AG04450 (cell line): ENCODE data around the gene OR13C8. TPM values are rescaled to one million over a fixed set of nuclear protein-coding genes. Genes with fewer than 3 reads are reported as not detected.

Experiments
- CTCF ChIA-PET: fragments of 300-600, 350-600 bp; formaldehyde crosslinking; extraction: SDS; loops from one replicate; lab custom pipeline; 2022; ENCODE audit warnings: antibody characterized with exemption, inconsistent platforms; lab: Charles Lee
- POLR2A ChIA-PET: fragments of 350-600 bp; formaldehyde crosslinking; extraction: SDS; loops from one replicate; lab custom pipeline; 2021; ENCODE audit warnings: antibody characterized with exemption, inconsistent platforms; lab: Yijun Ruan, JAX
- DNase-seq: peaks from one replicate; pipeline ENCODE4 v3.0.0-alpha.2; 2011; ENCODE audit warnings: low read depth, low spot score
- H3K27ac ChIP-seq: one replicate; pipeline ENCODE4 v1.5.1; 2012; ENCODE audit warnings: low read depth, low read length, control low read depth
- H3K27me3 ChIP-seq: one replicate; pipeline ENCODE4 v1.6.0; 2012; ENCODE audit warnings: low read length; ENCODE audit not compliant: control insufficient read depth, insufficient read depth
- H3K4me3 ChIP-seq: 2 replicates; pipeline ENCODE4 v1.5.1; 2011; ENCODE audit warnings: mild to moderate bottlenecking, low read depth, low read length, control low read depth
- H3K9me3 ChIP-seq: 2 replicates; pipeline ENCODE4 v1.5.1; 2012; ENCODE audit warnings: low read length; ENCODE audit not compliant: control insufficient read depth, insufficient read depth
- polyA plus RNA-seq: library from polyadenylated mRNA; depleted of rRNA; stranded (reverse); fragments of >200 nt; gene quantifications from 2 replicates; pipeline ENCODE4 v1.2.3, GENCODE V29; 2011
- TF ChIP-seq, protein P1 (sequence below): IDR thresholded peaks from 2 replicates; pipeline ENCODE4 v1.5.1; 2011; ENCODE audit warnings: low read depth, low read length, control low read depth, inconsistent platforms

OR13C8 gene
- polyA plus RNA-seq, 1 experiment: not detected

DNA sequence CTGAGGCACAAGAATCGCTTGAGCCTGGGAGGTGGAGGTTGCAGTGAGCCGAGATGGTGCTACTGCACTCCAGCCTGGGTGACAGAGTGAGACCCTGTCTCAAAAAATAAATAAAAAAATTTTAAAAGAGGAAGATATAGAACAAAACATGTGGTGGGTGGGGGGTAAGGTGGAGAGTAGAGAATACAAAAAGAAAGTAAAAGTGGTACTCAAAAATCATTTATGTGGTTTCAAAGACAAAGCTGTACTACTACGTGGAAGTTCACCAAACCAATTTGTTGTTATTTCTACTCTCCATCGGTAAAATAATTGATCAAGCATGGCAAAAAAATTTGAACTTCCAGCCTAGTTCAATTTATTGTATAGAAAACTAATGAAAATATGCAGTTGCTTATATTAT is 24.3 kb upstream of the OR13C8 start:
- DNase-seq: no peak
- Histone ChIP-seq H3K27me3 (no peaks in the 10 kb centered on the region), H3K9me3 (no peaks in the 10 kb centered on the region), H3K4me3 (no peak overlapping the region), H3K27ac (no peak overlapping the region)
- TF ChIP-seq, protein P1, sequence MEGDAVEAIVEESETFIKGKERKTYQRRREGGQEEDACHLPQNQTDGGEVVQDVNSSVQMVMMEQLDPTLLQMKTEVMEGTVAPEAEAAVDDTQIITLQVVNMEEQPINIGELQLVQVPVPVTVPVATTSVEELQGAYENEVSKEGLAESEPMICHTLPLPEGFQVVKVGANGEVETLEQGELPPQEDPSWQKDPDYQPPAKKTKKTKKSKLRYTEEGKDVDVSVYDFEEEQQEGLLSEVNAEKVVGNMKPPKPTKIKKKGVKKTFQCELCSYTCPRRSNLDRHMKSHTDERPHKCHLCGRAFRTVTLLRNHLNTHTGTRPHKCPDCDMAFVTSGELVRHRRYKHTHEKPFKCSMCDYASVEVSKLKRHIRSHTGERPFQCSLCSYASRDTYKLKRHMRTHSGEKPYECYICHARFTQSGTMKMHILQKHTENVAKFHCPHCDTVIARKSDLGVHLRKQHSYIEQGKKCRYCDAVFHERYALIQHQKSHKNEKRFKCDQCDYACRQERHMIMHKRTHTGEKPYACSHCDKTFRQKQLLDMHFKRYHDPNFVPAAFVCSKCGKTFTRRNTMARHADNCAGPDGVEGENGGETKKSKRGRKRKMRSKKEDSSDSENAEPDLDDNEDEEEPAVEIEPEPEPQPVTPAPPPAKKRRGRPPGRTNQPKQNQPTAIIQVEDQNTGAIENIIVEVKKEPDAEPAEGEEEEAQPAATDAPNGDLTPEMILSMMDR: no peak
- ChIA-PET CTCF (no interaction called here), POLR2A (no interaction called here)

DNA sequence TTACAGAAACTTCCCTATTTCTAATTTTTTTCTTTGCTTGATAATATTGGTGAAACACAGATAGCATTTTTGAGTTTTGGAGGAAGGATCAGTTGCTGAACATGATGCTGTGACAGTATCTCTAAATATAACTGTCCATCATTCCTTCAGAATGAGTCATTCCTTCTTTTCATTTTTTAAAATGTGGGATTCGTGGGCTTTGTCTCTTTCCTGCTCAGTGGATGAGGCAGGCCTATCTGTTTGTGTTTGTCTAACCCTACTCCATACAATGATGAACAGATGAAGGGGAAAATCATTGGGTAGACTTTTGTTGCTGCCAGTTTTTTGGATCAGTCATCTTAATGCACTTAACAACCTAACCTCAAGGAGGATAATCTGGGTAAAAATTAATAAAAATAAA is 15.7 kb upstream of the OR13C8 start:
- H3K4me3 ChIP-seq: no peak overlapping the region
- peaks cover 6% of the 10 kb centered on the region; the same call in 1 of the 2 replicates for H3K9me3 ChIP-seq
- DNase-seq: no peak
- H3K27ac ChIP-seq: no peak overlapping the region
- ChIA-PET POLR2A (no interaction called here), CTCF (no interaction called here)
- TF ChIP-seq, protein P1: no peak
- H3K27me3 ChIP-seq: no peaks in the 10 kb centered on the region

DNA sequence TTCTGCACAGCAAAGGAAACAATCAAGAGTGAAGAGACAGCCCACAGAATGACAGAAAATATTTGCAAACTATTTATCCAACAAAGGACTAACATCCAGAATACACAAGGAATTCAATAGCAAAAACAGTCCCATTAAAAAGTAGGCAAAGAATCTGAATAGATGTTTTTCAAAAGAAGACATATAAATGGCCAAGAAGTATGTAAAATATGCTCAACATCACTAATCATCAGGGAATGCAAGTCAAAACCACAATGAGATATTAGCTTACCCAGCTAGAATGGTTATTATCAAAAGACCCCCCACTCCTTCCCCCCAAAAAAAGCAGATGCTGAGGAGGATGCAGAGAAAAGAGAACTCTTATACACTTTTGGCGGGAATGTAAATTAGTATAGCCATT is 13.4 kb upstream of the OR13C8 start:
- CTCF ChIA-PET: no interaction called here
- H3K9me3 ChIP-seq: peaks cover 6% of the 10 kb centered on the region; the same call in 1 of the 2 replicates
- POLR2A ChIA-PET: no interaction called here
- H3K27ac ChIP-seq: no peak overlapping the region
- no peak for DNase-seq
- no peaks in the 10 kb centered on the region for H3K27me3 ChIP-seq
- H3K4me3 ChIP-seq: no peak overlapping the region
- TF ChIP-seq, protein P1: no peak

DNA sequence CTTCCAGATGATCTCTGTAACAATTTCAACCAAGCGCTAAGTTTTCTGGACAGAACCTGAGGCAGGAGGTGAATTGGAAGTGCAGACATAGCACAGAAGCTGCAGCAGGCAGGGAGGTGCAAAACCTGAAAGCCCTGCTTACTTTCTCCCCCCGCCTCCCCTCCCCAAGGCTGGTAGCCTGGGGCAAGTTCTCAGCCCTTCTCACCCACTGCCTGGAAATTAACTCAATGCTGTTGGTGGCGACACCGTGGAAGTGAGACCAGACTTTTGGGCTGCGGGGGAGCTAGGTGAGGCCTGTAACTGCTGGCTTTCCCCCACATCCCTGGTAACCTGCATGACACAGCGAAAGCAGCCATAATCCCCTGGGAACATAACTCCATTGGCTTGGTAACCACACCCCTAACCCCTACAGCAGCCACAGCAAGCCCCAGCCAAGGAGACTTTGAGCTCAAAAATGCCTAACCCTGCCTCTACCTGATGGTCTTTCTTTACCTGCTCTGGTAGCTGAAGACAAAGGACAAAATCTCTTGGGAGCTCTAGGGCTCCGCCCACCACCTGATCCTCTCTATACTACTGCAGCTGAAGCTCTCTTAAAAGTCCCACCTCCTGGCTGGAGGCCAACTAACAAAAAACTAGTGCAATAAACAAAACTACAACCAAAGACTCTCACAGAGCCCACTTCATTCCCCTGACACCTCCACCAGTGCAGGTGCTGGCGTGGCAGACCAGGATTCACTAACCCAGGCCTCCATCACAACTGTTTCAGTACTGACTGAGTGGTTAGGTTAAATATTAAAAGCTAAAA is 11.9 kb upstream of the OR13C8 start:
- H3K4me3 ChIP-seq: no peak overlapping the region
- CTCF ChIA-PET: no interaction called here
- no peaks in the 10 kb centered on the region for H3K27me3 ChIP-seq
- no peak overlapping the region for H3K27ac ChIP-seq
- no peak for DNase-seq
- POLR2A ChIA-PET: no interaction called here
- peaks cover 6% of the 10 kb centered on the region; the same call in 1 of the 2 replicates for H3K9me3 ChIP-seq
- TF ChIP-seq, protein P1: no peak

DNA sequence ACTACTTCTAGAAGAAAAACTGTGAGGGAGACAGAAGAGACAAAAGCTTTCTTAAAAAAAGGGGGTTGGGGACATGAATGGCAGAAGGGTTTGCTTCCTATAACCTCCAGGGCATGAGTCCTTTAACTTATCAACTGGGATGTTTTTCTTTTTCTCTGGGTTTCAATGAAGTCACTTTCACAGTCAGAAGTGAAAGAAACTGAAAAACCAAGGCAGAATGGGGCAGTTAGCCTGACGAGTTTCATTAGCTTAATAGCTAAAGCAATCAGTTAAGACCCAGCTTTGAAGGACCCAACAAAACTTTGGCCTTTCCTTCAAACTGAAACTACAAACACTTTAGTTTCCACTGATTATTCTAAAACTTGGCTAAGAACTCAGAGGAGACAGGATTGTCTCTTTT is 4.6 kb upstream of the OR13C8 start:
- no peak for DNase-seq
- ChIA-PET CTCF (no interaction called here), POLR2A (no interaction called here)
- no peak overlapping the region for H3K27ac ChIP-seq
- no peaks in the 10 kb centered on the region; the same call in 1 of the 2 replicates for H3K9me3 ChIP-seq
- TF ChIP-seq, protein P1: no peak
- H3K27me3 ChIP-seq: no peaks in the 10 kb centered on the region
- no peak overlapping the region for H3K4me3 ChIP-seq
